Mesothelial cell of epicardium (in vitro differentiated cells): ENCODE measurements around the gene ISG20L2. TPM values are rescaled to one million over a fixed set of nuclear protein-coding genes. Genes with fewer than 3 reads are reported as not detected.

Experiments
- DNase-seq, 2 experiments: peaks; one replicate each; pipeline ENCODE4 v3.0.0; 2021; ENCODE audit warnings: low spot score in 2 of 2; ENCODE audit not compliant: unreplicated experiment in 2 of 2
- H3K27ac Mint-ChIP-seq: 2 replicates; pipeline ENCODE4 v1.8.0; 2021; ENCODE audit warnings: mixed read lengths
- H3K27me3 Mint-ChIP-seq: 2 replicates; pipeline ENCODE4 v1.8.0; 2021; ENCODE audit warnings: low read depth, mixed read lengths
- H3K36me3 Mint-ChIP-seq: 2 replicates; pipeline ENCODE4 v1.8.0; 2021; ENCODE audit warnings: mixed read lengths
- H3K4me1 Mint-ChIP-seq: 2 replicates; pipeline ENCODE4 v1.8.0; 2021; ENCODE audit warnings: mixed read lengths
- H3K4me3 Mint-ChIP-seq: 2 replicates; pipeline ENCODE4 v1.8.0; 2021; ENCODE audit warnings: mild to moderate bottlenecking, moderate library complexity, mixed read lengths
- H3K9me3 Mint-ChIP-seq: 2 replicates; pipeline ENCODE4 v1.8.0; 2021; ENCODE audit warnings: mixed read lengths
- total RNA-seq: library from RNA; stranded (reverse); gene quantifications from 3 replicates; pipeline ENCODE4 v1.2.1, GENCODE V29; 2021
- TF ChIP-seq, protein P1 (sequence below): fragments of 200-600 bp; sonication (generic); IDR thresholded peaks from one replicate; pipeline ENCODE4 v1.5.0; 2021; ENCODE audit warnings: antibody characterized with exemption; ENCODE audit not compliant: unreplicated experiment

The ISG20L2 gene
- total RNA-seq, 1 donor from 2014 or later, result 39.3 TPM

DNA sequence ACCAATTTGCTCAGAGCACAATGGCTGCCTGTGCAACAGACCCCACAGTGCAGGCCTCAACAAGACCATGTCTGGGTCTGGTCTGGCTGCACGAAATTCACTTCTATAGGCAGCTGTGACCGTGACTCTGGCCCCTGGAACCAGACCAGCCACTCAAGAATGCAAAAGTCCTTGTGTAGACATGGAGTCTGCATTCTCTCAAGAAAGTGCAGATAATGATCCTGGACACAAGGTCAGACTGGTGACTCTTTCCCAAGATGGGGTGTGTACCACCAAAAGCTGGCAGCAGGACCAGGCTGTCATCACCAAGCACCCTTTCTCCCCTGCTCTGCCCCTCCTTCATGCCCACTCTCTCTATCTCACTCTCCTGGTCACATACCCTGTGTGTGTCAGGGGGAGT, 7.4 kb downstream of the ISG20L2 start:
- Mint-ChIP-seq H3K9me3 (no peaks in the 10 kb centered on the region), H3K27me3 (no peaks in the 10 kb centered on the region), H3K36me3 (peaks cover 28% of the 10 kb centered on the region), H3K4me3 (no peak overlapping the region), H3K4me1 (peaks cover 7% of the 10 kb centered on the region), H3K27ac (peak overlapping the region; percentile 64)
- no peak for DNase-seq
- TF ChIP-seq, protein P1, sequence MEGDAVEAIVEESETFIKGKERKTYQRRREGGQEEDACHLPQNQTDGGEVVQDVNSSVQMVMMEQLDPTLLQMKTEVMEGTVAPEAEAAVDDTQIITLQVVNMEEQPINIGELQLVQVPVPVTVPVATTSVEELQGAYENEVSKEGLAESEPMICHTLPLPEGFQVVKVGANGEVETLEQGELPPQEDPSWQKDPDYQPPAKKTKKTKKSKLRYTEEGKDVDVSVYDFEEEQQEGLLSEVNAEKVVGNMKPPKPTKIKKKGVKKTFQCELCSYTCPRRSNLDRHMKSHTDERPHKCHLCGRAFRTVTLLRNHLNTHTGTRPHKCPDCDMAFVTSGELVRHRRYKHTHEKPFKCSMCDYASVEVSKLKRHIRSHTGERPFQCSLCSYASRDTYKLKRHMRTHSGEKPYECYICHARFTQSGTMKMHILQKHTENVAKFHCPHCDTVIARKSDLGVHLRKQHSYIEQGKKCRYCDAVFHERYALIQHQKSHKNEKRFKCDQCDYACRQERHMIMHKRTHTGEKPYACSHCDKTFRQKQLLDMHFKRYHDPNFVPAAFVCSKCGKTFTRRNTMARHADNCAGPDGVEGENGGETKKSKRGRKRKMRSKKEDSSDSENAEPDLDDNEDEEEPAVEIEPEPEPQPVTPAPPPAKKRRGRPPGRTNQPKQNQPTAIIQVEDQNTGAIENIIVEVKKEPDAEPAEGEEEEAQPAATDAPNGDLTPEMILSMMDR, result no peak

DNA sequence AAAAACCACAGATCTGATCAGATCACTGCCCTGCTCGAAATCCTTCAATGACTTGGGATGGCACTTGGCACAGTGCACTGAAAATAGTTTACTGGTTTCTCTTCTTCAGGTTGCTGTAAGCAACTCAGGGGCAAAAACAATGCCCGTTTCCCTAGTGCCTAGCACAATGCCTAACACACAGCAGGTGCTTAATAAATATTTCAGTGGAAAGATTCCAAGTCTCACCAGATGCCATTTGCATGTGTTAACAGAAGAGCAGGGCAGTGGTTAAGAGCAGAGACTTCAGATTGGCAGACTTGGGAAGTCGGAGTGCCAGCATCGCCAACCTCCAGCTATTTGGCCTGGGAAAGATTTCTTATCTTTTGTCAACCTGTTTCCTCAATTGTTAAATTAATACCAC, 11.2 kb downstream of the ISG20L2 start:
- Mint-ChIP-seq H3K27me3 (no peaks in the 10 kb centered on the region), H3K4me1 (peaks cover 18% of the 10 kb centered on the region), H3K9me3 (no peaks in the 10 kb centered on the region), H3K36me3 (peaks cover 22% of the 10 kb centered on the region), H3K27ac (no peak overlapping the region), H3K4me3 (no peak overlapping the region)
- TF ChIP-seq, protein P1, result no peak
- DNase-seq, result no peak

DNA sequence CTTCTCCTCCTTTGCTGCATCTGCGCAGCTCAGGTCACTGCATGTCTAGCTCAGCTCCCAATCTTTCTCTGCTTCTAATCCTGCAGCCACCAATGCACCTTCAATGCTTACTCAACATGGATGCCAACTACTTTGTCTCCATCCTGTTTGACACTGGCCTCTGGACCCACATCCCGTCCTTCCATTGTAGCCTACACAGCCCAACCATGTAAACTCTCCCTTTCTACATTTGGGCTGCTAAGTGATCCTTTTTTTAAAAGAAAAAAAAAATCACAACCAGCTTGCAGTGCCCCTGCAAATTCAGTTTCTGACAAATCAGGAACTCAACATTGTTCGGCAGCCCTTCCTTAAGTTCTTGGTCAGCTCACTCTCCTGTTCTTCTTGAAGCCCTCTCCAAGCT, 13.7 kb downstream of the ISG20L2 start:
- Mint-ChIP-seq H3K36me3 (peaks cover 15% of the 10 kb centered on the region), H3K27ac (peak overlapping the region; percentile 41), H3K9me3 (no peaks in the 10 kb centered on the region), H3K4me3 (no peak overlapping the region), H3K27me3 (no peaks in the 10 kb centered on the region), H3K4me1 (peaks cover 41% of the 10 kb centered on the region)
- DNase-seq, result no peak
- TF ChIP-seq, protein P1, result no peak

DNA sequence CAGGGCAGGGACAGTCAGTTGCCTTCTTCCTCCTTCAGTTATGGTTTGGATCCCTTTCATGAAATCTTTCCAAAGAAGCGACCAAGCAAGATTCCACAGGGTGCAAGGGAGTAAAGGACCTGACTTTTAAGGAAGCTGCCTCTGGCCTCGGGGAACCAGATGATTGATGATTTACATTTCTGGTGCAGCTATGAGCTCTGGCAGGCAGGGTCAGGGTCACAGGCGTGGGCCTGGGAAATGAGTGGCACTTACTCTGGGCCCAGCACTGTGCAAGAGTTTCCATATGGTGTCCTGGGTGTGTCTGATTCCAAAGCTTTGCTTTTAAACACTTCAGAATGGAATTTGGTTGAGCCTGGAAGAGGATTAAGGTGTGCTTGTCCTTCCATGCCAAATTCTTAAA, 15.9 kb downstream of the ISG20L2 start:
- DNase-seq, result no peak
- Mint-ChIP-seq H3K4me1 (peaks cover 63% of the 10 kb centered on the region), H3K9me3 (no peaks in the 10 kb centered on the region), H3K4me3 (no peak overlapping the region), H3K36me3 (peaks cover 15% of the 10 kb centered on the region), H3K27me3 (no peaks in the 10 kb centered on the region), H3K27ac (peak overlapping the region; percentile 96)
- TF ChIP-seq, protein P1, result no peak

DNA sequence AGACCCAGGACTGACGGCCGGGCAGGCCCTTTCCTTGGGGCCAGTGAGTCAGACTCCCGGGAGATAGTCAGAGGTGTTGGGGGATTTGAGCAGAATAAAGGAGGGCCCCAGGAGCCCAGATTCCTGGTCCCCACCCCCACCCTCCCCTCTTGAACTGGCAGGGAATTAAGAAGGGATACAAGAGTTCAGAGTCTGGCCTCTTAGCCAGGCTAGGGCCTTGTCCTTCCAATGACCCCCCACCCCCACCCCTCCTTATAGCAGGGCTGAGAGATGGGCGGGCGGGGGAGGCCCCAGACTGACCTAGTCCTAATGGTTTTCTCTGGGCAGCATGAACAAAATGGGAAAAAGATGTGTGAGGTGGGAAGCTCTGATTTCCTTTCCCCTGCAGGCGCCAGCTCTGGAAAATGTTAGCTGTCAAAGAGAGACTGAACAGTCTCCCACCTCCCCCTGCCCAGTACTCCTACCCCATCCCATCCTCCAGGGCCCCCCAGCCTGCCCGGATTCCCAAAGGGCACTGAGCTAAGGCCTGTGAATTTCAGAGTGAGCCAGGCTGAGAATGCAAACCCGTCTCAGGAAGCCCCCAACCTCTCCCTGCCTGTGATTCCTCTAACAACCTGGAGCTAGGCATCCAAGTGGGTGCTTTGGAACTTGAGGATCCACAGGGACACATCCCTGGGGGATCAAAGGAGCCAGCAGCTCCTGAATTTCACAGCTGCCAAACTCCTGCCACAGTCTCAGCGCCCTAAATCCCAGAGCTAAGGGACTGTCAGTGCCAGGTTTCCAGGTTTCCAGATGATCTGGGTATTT, 17.4 kb downstream of the ISG20L2 start:
- no peaks in the 10 kb centered on the region for H3K27me3 Mint-ChIP-seq
- H3K4me1 Mint-ChIP-seq, result peaks cover 75% of the 10 kb centered on the region
- H3K4me3 Mint-ChIP-seq, result peak overlapping the region; percentile 47
- no peak for DNase-seq
- TF ChIP-seq, protein P1, result no peak
- H3K36me3 Mint-ChIP-seq, result peaks cover 9% of the 10 kb centered on the region
- H3K27ac Mint-ChIP-seq, result peak overlapping the region; percentile 96
- H3K9me3 Mint-ChIP-seq, result no peaks in the 10 kb centered on the region
